HG02870 (cell line): ENCODE results near the gene SP140.
"Not testable (repeated sequence)": the region's sequence is repeated elsewhere in the genome, so short reads cannot be mapped to it uniquely, and the experiment has no call there.

Experiments
- ATAC-seq: cut with Tn5 transposase; IDR thresholded peaks from one replicate; pipeline ENCODE4 v1.9.1; 2021; ENCODE audit warnings: mild to moderate bottlenecking, moderate library complexity; ENCODE audit not compliant: unreplicated experiment

SP140 gene

DNA sequence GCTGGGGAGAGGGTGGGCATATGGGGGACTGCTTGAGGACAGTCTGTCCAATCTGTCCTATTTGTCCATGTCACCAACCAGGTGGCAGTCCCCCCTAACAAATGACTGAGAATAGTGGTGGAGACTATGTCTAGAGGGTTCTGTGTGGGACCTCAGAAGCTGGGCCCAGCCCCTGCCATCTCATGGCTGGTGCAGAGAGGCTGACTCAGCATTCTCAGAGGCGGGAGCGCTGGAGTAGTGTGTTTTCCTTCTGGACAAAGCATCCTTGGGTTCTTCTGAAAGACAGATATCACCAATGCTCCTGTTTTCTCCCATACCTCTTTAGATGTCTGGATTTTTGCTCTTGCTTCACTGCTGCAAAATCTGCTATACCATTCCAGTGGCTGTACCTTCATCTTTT is 57.4 kb downstream of the SP140 start:
- ATAC-seq, result no peak

- no peak for ATAC-seq
These were observed 60.5 kb downstream of the SP140 start for GRCh38 chr2:230286048-230286447.

- not testable (repeated sequence) for ATAC-seq
These were observed 63.8 kb downstream of the SP140 start for GRCh38 chr2:230289311-230289710.

DNA sequence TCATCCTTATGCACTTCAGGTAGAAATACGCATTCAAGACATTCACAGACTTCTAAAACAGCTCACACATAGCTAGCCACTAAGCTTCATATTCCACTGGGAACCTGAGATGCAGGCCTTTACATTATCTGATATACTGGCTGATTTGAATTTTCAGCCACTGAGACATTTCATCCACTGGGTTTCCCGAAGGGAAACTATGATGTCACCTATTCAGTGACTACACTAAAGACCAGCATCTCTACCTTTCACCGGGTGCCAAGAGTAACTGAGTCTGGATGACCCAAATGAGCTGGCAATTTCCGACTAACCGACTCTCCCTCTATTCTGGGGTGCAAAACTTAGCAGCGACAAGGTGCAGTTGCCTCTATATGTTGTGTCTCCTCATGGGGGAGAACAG is 69.7 kb downstream of the SP140 start:
- no peak for ATAC-seq

GRCh38 chr2:230296917-230297316 is 71.4 kb downstream of the SP140 start:
- ATAC-seq, result no peak

- no peak for ATAC-seq
These were observed 74.1 kb downstream of the SP140 start for GRCh38 chr2:230299618-230300017.

- no peak for ATAC-seq
These were observed 80.1 kb downstream of the SP140 start for GRCh38 chr2:230305416-230306275.

DNA sequence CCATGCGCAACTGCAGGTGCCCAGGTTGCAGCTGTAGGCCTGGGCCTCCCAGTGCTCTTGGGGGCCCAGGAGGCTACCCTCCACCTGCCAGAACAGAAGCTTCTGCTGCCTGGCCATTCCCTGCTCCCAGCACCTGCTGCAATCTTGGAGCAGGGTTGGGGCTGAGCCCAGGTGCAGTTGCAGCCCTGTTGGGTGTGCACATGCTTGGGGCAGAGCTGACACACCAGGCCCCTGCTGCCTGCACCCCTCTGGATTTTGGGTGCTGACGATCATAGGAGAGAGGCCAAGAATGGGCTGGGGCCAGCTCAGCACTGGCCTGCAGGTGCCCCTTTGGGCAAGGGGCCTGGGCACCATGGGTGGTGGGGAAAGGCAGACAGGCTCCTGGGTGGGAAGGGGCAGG is 80.9 kb downstream of the SP140 start:
- no peak for ATAC-seq

- ATAC-seq, result no peak
These were observed 81.9 kb downstream of the SP140 start for GRCh38 chr2:230307485-230307884.

GRCh38 chr2:230308402-230309000 is 83.0 kb downstream of the SP140 start:
- no peak for ATAC-seq

DNA sequence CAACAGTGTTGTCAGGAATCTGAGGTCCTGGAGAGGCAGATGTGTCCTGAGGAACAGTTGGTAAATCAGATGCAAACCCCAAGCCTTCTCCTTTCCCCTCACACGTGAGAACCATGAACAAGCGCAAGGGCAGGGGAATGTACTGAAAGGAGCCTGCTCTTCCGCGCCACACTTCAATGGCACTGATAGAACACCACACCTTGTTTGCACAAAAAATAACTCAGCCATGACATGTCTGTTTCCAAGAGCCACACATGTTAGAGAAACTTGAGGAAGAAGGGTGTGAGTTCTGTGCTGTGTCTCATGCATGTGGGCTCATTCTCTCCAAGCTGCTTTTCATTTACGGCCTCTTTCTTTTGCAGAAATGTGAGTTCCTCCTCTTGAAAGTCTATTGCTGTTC is 85.3 kb downstream of the SP140 start:
- ATAC-seq, result not testable (repeated sequence)

DNA sequence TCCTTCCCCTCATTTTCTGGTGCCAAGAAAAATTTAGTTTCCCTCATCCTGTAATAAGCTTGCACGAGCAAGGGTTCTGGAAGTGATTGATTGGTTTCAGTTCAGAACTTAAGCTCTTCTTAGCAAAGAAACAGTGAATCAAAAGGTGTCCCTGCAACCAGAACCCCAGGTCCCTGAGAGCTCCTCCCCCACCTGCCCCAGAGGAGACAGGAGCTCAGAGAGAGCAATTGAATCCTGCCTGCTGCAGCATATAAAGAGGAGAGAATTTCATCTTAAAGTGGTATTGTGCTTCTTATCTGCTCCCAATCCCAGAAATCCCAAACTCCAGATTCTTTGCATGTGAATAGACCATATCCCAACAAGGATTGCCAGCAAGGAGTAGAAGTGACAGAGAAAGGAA is 86.1 kb downstream of the SP140 start:
- ATAC-seq, result not testable (repeated sequence)

- ATAC-seq, result no peak
These were observed 87.1 kb downstream of the SP140 start for GRCh38 chr2:230312638-230313037.

- ATAC-seq, result no peak
These were observed 91.8 kb downstream of the SP140 start for GRCh38 chr2:230317366-230317765.

- no peak for ATAC-seq
These were observed 92.9 kb downstream of the SP140 start for GRCh38 chr2:230318190-230319121.

- ATAC-seq, result peak; percentile 75
These were observed 93.8 kb downstream of the SP140 start for GRCh38 chr2:230319211-230319862.

DNA sequence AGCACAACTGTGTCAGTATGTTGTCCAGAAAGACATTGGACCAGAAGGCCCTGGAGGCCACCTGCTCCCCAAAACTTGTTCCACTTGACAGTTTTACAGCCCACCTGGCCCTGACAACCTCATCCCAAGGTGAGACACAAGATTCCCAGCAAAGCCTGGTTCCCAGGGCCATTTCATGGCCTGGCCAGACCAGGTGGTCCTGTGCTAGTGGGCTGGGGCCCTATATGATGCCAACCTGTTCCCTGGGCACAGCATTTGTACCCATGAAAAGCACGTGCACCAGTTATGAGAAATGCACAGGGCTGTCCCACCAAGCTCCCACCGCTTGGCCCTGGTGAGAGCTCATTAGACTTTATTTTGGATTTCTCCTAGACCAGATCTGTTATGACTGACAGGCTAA is 95.5 kb downstream of the SP140 start:
- ATAC-seq, result no peak

GRCh38 chr2:230322561-230323384 is 97.2 kb downstream of the SP140 start:
- no peak for ATAC-seq

GRCh38 chr2:230323385-230324106 is 98.0 kb downstream of the SP140 start:
- no peak for ATAC-seq
